22Rv1 (cell line): ENCODE results near the gene PEX3.

Experiments used
- H3K27ac ChIP-seq: fragments of 450-650 bp; 2 replicates; pipeline ENCODE4 v1.5.1; 2017
- ZFX ChIP-seq: fragments of 450-650 bp; IDR thresholded peaks from 2 replicates; pipeline ENCODE4 v1.6.1; 2017; ENCODE audit warnings: antibody characterized with exemption, borderline replicate concordance
- TF ChIP-seq, protein P1 (sequence below): fragments of 450-650 bp; IDR thresholded peaks from 2 replicates; pipeline ENCODE4 v1.5.1; 2017; ENCODE audit warnings: mild to moderate bottlenecking

PEX3 gene

GRCh38 chr6:143450453-143451371, at the start of gene PEX3, which contains the start of gene ADAT2:
Gene PEX3 (plus strand): TSS chr6:143450805. CDS start chr6:143451043, 238 bp downstream.
Gene ADAT2 (minus strand): TSS chr6:143450695. CDS start chr6:143450658, 37 bp downstream.
- H3K27ac ChIP-seq: peak within 1 kb of the TSS; percentile 73
- no peak for TF ChIP-seq ZFX
- TF ChIP-seq, protein P1, sequence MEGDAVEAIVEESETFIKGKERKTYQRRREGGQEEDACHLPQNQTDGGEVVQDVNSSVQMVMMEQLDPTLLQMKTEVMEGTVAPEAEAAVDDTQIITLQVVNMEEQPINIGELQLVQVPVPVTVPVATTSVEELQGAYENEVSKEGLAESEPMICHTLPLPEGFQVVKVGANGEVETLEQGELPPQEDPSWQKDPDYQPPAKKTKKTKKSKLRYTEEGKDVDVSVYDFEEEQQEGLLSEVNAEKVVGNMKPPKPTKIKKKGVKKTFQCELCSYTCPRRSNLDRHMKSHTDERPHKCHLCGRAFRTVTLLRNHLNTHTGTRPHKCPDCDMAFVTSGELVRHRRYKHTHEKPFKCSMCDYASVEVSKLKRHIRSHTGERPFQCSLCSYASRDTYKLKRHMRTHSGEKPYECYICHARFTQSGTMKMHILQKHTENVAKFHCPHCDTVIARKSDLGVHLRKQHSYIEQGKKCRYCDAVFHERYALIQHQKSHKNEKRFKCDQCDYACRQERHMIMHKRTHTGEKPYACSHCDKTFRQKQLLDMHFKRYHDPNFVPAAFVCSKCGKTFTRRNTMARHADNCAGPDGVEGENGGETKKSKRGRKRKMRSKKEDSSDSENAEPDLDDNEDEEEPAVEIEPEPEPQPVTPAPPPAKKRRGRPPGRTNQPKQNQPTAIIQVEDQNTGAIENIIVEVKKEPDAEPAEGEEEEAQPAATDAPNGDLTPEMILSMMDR: no peak

- TF ChIP-seq ZFX: no peak
- no peak overlapping the region for H3K27ac ChIP-seq
Measured at GRCh38 chr6:143401068-143401446, 49.5 kb upstream of the PEX3 start.

DNA sequence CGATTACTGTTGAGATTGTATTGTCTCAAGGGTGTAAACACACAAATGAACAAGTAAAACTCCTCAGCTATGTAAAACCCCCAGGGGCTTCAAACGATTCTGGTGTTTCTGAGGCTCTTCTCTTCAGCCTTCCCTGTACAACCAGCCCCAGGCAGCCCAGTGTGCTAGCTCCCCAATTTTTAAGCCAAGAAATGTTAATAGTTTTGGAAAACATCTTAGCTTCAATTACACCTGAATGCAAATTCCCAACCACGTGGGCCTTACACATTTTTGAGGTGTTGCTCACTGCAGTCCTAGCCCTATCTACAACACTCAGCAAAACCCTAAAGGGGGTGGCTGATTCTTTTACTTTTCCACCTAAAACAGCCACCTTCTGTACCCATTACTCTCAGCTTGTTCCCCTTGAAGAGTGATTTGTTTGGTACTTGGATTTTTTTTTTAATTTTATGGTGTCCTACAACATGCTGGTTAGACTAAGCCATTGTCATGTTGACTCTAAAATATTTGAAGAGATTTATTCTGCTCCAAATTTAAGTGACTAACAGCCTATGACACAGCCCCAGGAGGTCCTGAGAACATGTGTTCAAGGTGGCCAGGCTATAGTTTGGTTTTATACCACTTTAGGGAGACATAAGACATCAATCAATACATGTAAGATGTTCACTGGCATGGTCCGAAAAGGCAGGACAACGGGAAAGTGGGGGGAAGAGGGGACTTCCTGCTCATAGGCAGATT, 48.8 kb upstream of the PEX3 start:
- no peak overlapping the region for H3K27ac ChIP-seq
- TF ChIP-seq, protein P1: no peak
- TF ChIP-seq ZFX: no peak

GRCh38 chr6:143402721-143403336, 47.8 kb upstream of the PEX3 start:
- TF ChIP-seq, protein P1: no peak
- no peak for TF ChIP-seq ZFX
- H3K27ac ChIP-seq: no peak overlapping the region

DNA sequence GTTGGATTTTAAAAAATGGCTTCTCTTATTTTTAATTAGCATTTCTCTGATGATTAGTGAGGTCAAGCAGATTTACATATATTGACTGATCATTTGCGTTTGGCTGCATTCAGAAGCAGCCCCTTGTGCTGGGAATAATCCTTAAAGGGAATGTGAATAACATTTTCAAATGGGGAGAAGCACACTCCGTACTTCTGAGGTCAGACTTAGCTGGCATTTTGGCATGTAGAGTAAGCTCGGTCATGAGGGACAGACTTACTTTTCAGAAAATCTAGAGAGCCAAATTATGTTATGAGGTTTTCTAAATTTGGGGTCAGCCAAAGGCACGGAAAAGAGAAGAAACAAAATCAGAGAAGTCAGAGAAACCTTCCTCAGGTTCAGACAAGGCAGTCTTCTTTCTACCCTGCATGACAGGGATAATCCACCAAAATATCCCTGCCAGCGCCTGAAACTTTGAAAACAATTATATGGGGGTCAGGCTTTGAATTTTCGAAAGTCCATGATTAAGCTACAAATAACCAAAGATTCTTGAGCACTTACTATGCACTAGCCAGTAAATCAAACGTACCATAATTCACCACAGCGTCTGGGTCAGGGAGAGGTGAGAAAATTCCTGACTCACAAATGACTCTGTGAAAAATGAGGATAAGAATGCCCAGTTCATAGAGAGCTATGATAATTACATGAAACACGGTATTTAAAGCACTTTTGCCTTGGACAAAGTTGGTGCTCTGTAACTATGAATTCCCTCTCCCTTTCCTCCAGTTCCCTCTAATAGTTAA, 45.0 kb upstream of the PEX3 start:
- H3K27ac ChIP-seq: no peak overlapping the region
- TF ChIP-seq, protein P1: no peak
- no peak for TF ChIP-seq ZFX

GRCh38 chr6:143406673-143407072, 43.9 kb upstream of the PEX3 start:
- TF ChIP-seq, protein P1: no peak
- TF ChIP-seq ZFX: no peak
- H3K27ac ChIP-seq: no peak overlapping the region
